ENCODE data around the gene ZNF438. TPM values are rescaled to one million over a fixed set of nuclear protein-coding genes. Genes with fewer than 3 reads are reported as not detected.
"Not testable (repeated sequence)": the region's sequence is repeated elsewhere in the genome, so short reads cannot be mapped to it uniquely, and the experiment has no call there.

The ZNF438 gene
- total RNA-seq, 4 donors from 2014 or later: 7.7 to 11.2 (median 8.7) TPM

- peak in 1 of 2 donors; percentile 34 for TF ChIP-seq POLR2A (IDR thresholded peaks at IDR 0.05)
- TF ChIP-seq CTCF (IDR thresholded peaks at IDR 0.05): no peak
- intact Hi-C loops (cut with DNase I; ENCODE audit: low total_unique reads): no loop called here
- peak; percentile 96 to 99 for DNase-seq (ENCODE audit: low spot score in 2 of 2)
- peak overlapping the region; percentile 46 for H3K4me3 ChIP-seq (ENCODE audit: low read depth, poor library complexity, severe bottlenecking)
- WGBS, 2 donors: 25 to 26% methylated on average over 51 of the region's 51 CpGs
Observed at GRCh38 chr10:31032258-31033132, 830 bp upstream of the ZNF438 start.

GRCh38 chr10:31031205-31031557 is 484 bp downstream of the ZNF438 start:
- 4 to 10% methylated on average over 5 of the region's 5 CpGs for WGBS, 2 donors
- intact Hi-C loops (cut with DNase I; ENCODE audit: low total_unique reads): no loop called here
- TF ChIP-seq POLR2A (IDR thresholded peaks at IDR 0.05) (no peak), CTCF (IDR thresholded peaks at IDR 0.05) (no peak)
- peak overlapping the region; percentile 46 for H3K4me3 ChIP-seq (ENCODE audit: low read depth, poor library complexity, severe bottlenecking)
- DNase-seq (ENCODE audit: low spot score in 2 of 2): no peak

GRCh38 chr10:31030800-31031199 is 865 bp downstream of the ZNF438 start:
- 66 to 68% methylated on average over 8 of the region's 8 CpGs for WGBS, 2 donors
- intact Hi-C loops (cut with DNase I; ENCODE audit: low total_unique reads): no loop called here

GRCh38 chr10:31030260-31030659 is 1.4 kb downstream of the ZNF438 start:
- no peak for TF ChIP-seq CTCF (IDR thresholded peaks at IDR 0.05)
- no peak for TF ChIP-seq POLR2A (IDR thresholded peaks at IDR 0.05)
- DNase-seq (ENCODE audit: low spot score in 2 of 2): no peak
- H3K4me3 ChIP-seq (ENCODE audit: low read depth, poor library complexity, severe bottlenecking): no peak overlapping the region
- intact Hi-C loops (cut with DNase I; ENCODE audit: low total_unique reads): no loop called here
- WGBS, 2 donors: 70 to 77% methylated on average over 8 of the region's 8 CpGs

More at GRCh38 chr10:31030800-31031199, 865 bp downstream of the ZNF438 start:
- TF ChIP-seq POLR2A (IDR thresholded peaks at IDR 0.05): no peak
- TF ChIP-seq CTCF (IDR thresholded peaks at IDR 0.05): no peak
- H3K4me3 ChIP-seq (ENCODE audit: low read depth, poor library complexity, severe bottlenecking): no peak overlapping the region
- DNase-seq (ENCODE audit: low spot score in 2 of 2): no peak

GRCh38 chr10:31028081-31028480 is 3.6 kb downstream of the ZNF438 start:
- intact Hi-C loops (cut with DNase I; ENCODE audit: low total_unique reads): no loop called here
- TF ChIP-seq POLR2A (IDR thresholded peaks at IDR 0.05): no peak
- no peak for TF ChIP-seq CTCF (IDR thresholded peaks at IDR 0.05)
- no peak overlapping the region for H3K4me3 ChIP-seq (ENCODE audit: low read depth, poor library complexity, severe bottlenecking)
- 47 to 69% methylated on average over 2 of the region's 2 CpGs for WGBS, 2 donors
- peak in 1 of 2 donors; percentile 36 for DNase-seq (ENCODE audit: low spot score in 2 of 2)

- WGBS, 2 donors: 93 to 100% methylated on average over 1 of the region's 1 CpG
- H3K4me3 ChIP-seq (ENCODE audit: low read depth, poor library complexity, severe bottlenecking); intact Hi-C loops (cut with DNase I; ENCODE audit: low total_unique reads); DNase-seq (ENCODE audit: low spot score in 2 of 2): not testable (repeated sequence)
Observed at GRCh38 chr10:31026279-31026678, 5.4 kb downstream of the ZNF438 start.

Measured in lower leg skin (tissue), 4 donors.